Neural progenitor cell (in vitro differentiated cells): ENCODE measurements around the gene MAPK7. TPM values are rescaled to one million over a fixed set of nuclear protein-coding genes. Genes with fewer than 3 reads are reported as not detected.

ENCODE experiments used
- DNase-seq: peaks from one replicate; pipeline ENCODE4 v3.0.0-alpha.2; 2016; ENCODE audit warnings: low spot score
- H2AFZ ChIP-seq: fragments of 200-600 bp; sonication (generic); replicated peaks from 2 replicates; pipeline ENCODE4 v1.6.1; 2016; ENCODE audit warnings: antibody characterized with exemption
- H3F3A ChIP-seq: fragments of 200-600 bp; sonication (generic); 2 replicates; pipeline ENCODE4 v1.6.1; 2016; ENCODE audit warnings: antibody characterized with exemption, low read depth
- H3K27ac ChIP-seq: fragments of 200-600 bp; sonication (generic); 2 replicates; pipeline ENCODE4 v1.5.1; 2016; ENCODE audit warnings: mild to moderate bottlenecking
- H3K27me3 ChIP-seq: fragments of 200-600 bp; sonication (generic); 2 replicates; pipeline ENCODE4 v1.6.1; 2016; ENCODE audit warnings: mild to moderate bottlenecking, moderate library complexity
- H3K36me3 ChIP-seq: fragments of 200-600 bp; sonication (generic); 2 replicates; pipeline ENCODE4 v1.5.1; 2016
- H3K4me1 ChIP-seq: fragments of 200-600 bp; sonication (generic); 2 replicates; pipeline ENCODE4 v1.6.1; 2016; ENCODE audit warnings: mixed run types
- H3K4me2 ChIP-seq: fragments of 200-600 bp; sonication (generic); 2 replicates; pipeline ENCODE4 v1.6.1; 2016
- H3K4me3 ChIP-seq: fragments of 200-600 bp; sonication (generic); 2 replicates; pipeline ENCODE4 v1.5.1; 2016
- H3K79me2 ChIP-seq: fragments of 200-600 bp; sonication (generic); 2 replicates; pipeline ENCODE4 v1.6.1; 2016; ENCODE audit warnings: low read depth
- H3K9ac ChIP-seq: fragments of 200-600 bp; sonication (generic); 2 replicates; pipeline ENCODE4 v1.6.1; 2016
- H3K9me3 ChIP-seq: fragments of 200-600 bp; sonication (generic); 2 replicates; pipeline ENCODE4 v1.5.1; 2016; ENCODE audit warnings: low read depth
- H4K20me1 ChIP-seq: fragments of 200-600 bp; sonication (generic); 2 replicates; pipeline ENCODE4 v1.6.1; 2016; ENCODE audit warnings: low read depth
- H3K27ac Mint-ChIP-seq: 3 replicates; pipeline ENCODE4 v1.8.0; 2021; ENCODE audit warnings: mixed read lengths
- H3K27me3 Mint-ChIP-seq: 2 replicates; pipeline ENCODE4 v1.8.0; 2022; ENCODE audit warnings: low read depth, mild to moderate bottlenecking, inconsistent platforms, moderate library complexity, mixed read lengths; ENCODE audit not compliant: insufficient read depth
- H3K36me3 Mint-ChIP-seq: 3 replicates; pipeline ENCODE4 v1.8.0; 2021; ENCODE audit warnings: mixed read lengths
- H3K4me1 Mint-ChIP-seq: 3 replicates; pipeline ENCODE4 v1.8.0; 2021; ENCODE audit warnings: mixed read lengths
- H3K4me3 Mint-ChIP-seq: 3 replicates; pipeline ENCODE4 v1.8.0; 2021; ENCODE audit warnings: mild to moderate bottlenecking, moderate library complexity, mixed read lengths
- H3K9me3 Mint-ChIP-seq: 3 replicates; pipeline ENCODE4 v1.8.0; 2020; ENCODE audit warnings: mixed read lengths
- CTCF ChIP-seq: fragments of 200-600 bp; sonication (generic); IDR thresholded peaks from 2 replicates; pipeline ENCODE4 v1.5.1; 2017; ENCODE audit warnings: antibody characterized with exemption, mild to moderate bottlenecking
- EZH2 ChIP-seq: fragments of 200-600 bp; sonication (generic); IDR thresholded peaks from 2 replicates; pipeline ENCODE4 v1.6.1; 2017; ENCODE audit warnings: antibody characterized with exemption, mild to moderate bottlenecking, moderate library complexity
- EZH2phosphoT487 ChIP-seq: fragments of 200-600 bp; sonication (generic); IDR thresholded peaks from 2 replicates; pipeline ENCODE4 v1.6.1; 2017; ENCODE audit warnings: antibody characterized with exemption
- total RNA-seq: library from RNA; depleted of rRNA; stranded (reverse); fragments of >200 nt; gene quantifications from 2 replicates; pipeline ENCODE4 v1.2.3, GENCODE V29; 2015; ENCODE audit warnings: low replicate concordance

MAPK7 gene
- total RNA-seq, 1 donor from 2014 or later, result 12.2 TPM

DNA sequence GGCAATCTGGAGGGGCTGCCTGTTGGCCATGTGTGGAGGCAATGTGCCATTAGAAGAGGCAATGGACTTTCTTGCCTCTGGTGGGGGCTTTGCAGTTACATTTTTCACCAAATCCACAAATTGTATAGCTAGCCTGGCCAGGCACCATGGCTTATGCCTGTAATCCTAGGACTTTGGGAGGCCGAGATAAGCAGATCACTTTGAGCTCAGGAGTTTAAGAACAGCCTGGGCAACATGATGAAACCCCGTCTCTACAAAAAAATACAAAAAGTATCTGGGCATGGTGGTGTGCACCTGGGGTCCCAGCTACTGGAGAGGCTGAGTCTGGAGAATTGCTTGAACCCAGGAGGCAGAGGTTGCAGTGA is 30.0 kb downstream of the MAPK7 start:
- no peak for TF ChIP-seq CTCF
- TF ChIP-seq EZH2, result no peak
- TF ChIP-seq EZH2phosphoT487, result no peak
- H3F3A ChIP-seq, result no peaks in the 10 kb centered on the region
- no peak overlapping the region for H3K27ac ChIP-seq
- H3K4me3 ChIP-seq, result no peak overlapping the region
- Mint-ChIP-seq H3K9me3 (no peaks in the 10 kb centered on the region), H3K36me3 (peaks cover 1% of the 10 kb centered on the region), H3K4me3 (no peak overlapping the region), H3K4me1 (peaks cover 22% of the 10 kb centered on the region), H3K27ac (no peak overlapping the region), H3K27me3 (peaks cover 12% of the 10 kb centered on the region)
- H3K36me3 ChIP-seq, result no peaks in the 10 kb centered on the region
- no peak overlapping the region for H3K4me2 ChIP-seq
- no peak for DNase-seq
- no peak overlapping the region for H2AFZ ChIP-seq
- no peak overlapping the region for H3K9ac ChIP-seq
- no peaks in the 10 kb centered on the region for H3K9me3 ChIP-seq
- H3K4me1 ChIP-seq, result peaks cover 13% of the 10 kb centered on the region
- H3K79me2 ChIP-seq, result no peaks in the 10 kb centered on the region
- no peaks in the 10 kb centered on the region for H3K27me3 ChIP-seq
- no peaks in the 10 kb centered on the region for H4K20me1 ChIP-seq

DNA sequence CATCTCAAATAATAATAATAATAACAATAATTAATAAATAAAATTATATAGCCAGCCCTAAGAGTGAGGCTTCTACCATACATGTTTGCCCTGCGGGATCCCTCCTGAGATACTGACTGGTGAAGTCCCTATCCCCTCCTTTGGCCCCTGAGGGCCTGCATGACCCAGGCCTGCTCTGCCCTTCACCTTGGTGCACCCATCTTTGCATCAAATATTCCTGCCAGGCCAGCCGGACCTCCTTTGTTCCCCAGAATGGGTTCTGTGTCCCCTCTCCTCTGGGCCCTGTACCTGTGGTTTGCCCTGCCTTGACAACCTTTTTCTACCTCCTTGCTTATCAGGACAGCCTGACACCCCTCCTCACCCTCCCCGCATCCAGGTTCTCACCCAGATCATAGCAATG is 30.8 kb downstream of the MAPK7 start:
- H3K4me1 Mint-ChIP-seq, result peaks cover 22% of the 10 kb centered on the region
- TF ChIP-seq CTCF, result no peak
- no peak for TF ChIP-seq EZH2phosphoT487
- no peak for TF ChIP-seq EZH2
- Histone ChIP-seq H3K4me2 (no peak overlapping the region), H3K9ac (no peak overlapping the region), H3K27me3 (no peaks in the 10 kb centered on the region), H3K36me3 (no peaks in the 10 kb centered on the region), H2AFZ (no peak overlapping the region), H3K4me1 (peaks cover 13% of the 10 kb centered on the region), H4K20me1 (no peaks in the 10 kb centered on the region), H3K79me2 (no peaks in the 10 kb centered on the region), H3K4me3 (no peak overlapping the region), H3K27ac (no peak overlapping the region), H3F3A (no peaks in the 10 kb centered on the region), H3K9me3 (no peaks in the 10 kb centered on the region)
- no peak overlapping the region for H3K4me3 Mint-ChIP-seq
- no peaks in the 10 kb centered on the region for H3K9me3 Mint-ChIP-seq
- no peaks in the 10 kb centered on the region for H3K36me3 Mint-ChIP-seq
- peaks cover 13% of the 10 kb centered on the region for H3K27me3 Mint-ChIP-seq
- H3K27ac Mint-ChIP-seq, result no peak overlapping the region
- DNase-seq, result no peak

- Histone ChIP-seq H2AFZ (no peak overlapping the region), H3K9ac (no peak overlapping the region), H3K27ac (no peak overlapping the region), H3K9me3 (no peaks in the 10 kb centered on the region), H3K4me2 (no peak overlapping the region), H3K4me3 (no peak overlapping the region), H3F3A (no peaks in the 10 kb centered on the region), H3K79me2 (no peaks in the 10 kb centered on the region), H4K20me1 (no peaks in the 10 kb centered on the region), H3K36me3 (no peaks in the 10 kb centered on the region), H3K4me1 (peaks cover 13% of the 10 kb centered on the region), H3K27me3 (no peaks in the 10 kb centered on the region)
- H3K36me3 Mint-ChIP-seq, result no peaks in the 10 kb centered on the region
- H3K9me3 Mint-ChIP-seq, result no peaks in the 10 kb centered on the region
- no peak for TF ChIP-seq CTCF
- no peak for TF ChIP-seq EZH2phosphoT487
- TF ChIP-seq EZH2, result no peak
- peaks cover 14% of the 10 kb centered on the region for H3K27me3 Mint-ChIP-seq
- H3K4me3 Mint-ChIP-seq, result no peak overlapping the region
- DNase-seq, result no peak
- peaks cover 20% of the 10 kb centered on the region for H3K4me1 Mint-ChIP-seq
- no peak overlapping the region for H3K27ac Mint-ChIP-seq
These were observed 31.2 kb downstream of the MAPK7 start for GRCh38 chr17:19409509-19409908.

DNA sequence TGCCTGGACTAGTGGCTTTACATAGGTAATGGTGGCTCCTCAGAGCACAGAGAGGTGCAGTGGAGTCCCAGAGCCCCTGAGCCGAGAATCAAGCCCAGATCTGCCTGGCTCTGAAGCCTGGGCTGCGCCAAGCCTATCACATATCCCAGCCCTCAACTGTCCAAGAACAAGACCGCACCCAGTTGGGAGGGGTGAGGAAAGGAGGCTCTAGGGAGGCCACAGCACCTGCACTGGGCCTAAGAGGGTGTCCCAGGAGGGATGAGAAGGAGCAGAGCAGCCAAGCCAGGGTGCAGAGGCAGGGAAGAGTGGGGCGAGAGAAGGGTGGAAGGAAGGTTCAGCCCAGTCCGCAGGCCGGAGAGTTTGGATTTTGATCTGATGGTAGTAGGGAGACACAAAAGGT is 31.8 kb downstream of the MAPK7 start:
- Histone ChIP-seq H3K4me2 (no peak overlapping the region), H3K36me3 (no peaks in the 10 kb centered on the region), H3K4me1 (peaks cover 13% of the 10 kb centered on the region), H2AFZ (peak overlapping the region; percentile 93), H3K9ac (no peak overlapping the region), H3K4me3 (no peak overlapping the region), H3K27me3 (no peaks in the 10 kb centered on the region), H3F3A (no peaks in the 10 kb centered on the region), H3K9me3 (no peaks in the 10 kb centered on the region), H3K27ac (no peak overlapping the region), H3K79me2 (no peaks in the 10 kb centered on the region), H4K20me1 (no peaks in the 10 kb centered on the region)
- H3K27me3 Mint-ChIP-seq, result peaks cover 14% of the 10 kb centered on the region
- peaks cover 20% of the 10 kb centered on the region for H3K4me1 Mint-ChIP-seq
- TF ChIP-seq EZH2phosphoT487, result no peak
- TF ChIP-seq EZH2, result no peak
- TF ChIP-seq CTCF, result no peak
- H3K36me3 Mint-ChIP-seq, result no peaks in the 10 kb centered on the region
- peak overlapping the region; percentile 25 for H3K4me3 Mint-ChIP-seq
- H3K9me3 Mint-ChIP-seq, result no peaks in the 10 kb centered on the region
- H3K27ac Mint-ChIP-seq, result peak overlapping the region; percentile 14
- no peak for DNase-seq
